Measurements from ENCODE around the gene PTPRO.

DNA sequence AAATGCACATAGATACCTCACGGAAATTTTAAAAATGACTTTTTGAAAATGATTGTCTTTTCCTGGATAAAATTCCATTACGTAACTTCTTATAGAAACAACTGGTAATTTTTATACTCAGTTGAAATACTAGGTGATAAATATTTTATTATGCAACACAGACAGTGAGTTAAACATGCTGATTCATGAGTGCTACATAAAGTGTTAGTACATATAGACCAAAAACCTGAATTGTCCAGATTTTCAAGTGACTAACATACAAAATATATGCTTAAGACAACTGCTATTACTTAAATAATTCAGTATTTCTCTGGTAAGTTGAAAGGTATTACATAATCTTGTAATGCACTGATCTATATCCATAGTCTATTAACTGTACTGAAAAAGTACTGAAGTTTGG, 11.9 kb downstream of the PTPRO start:
- no peak for TF ChIP-seq CTCF (IDR thresholded peaks at IDR 0.05)
- TF ChIP-seq POLR2A (IDR thresholded peaks at IDR 0.05), result no peak

Data from Peyer's patch (tissue), 4 donors.